C4-2B (cell line): ENCODE results near the gene AHSG.

ENCODE experiments used
- ZFX ChIP-seq: fragments of 450-650 bp; IDR thresholded peaks from 2 replicates; pipeline ENCODE4 v1.6.1; 2017
- TF ChIP-seq, protein P1 (sequence below): fragments of 450-650 bp; conservative IDR thresholded peaks from 2 replicates; pipeline ENCODE4 v1.5.1; 2017; ENCODE audit warnings: mild to moderate bottlenecking

GRCh38 chr3:186664506-186664905 lies 51.6 kb downstream of the AHSG start:
- TF ChIP-seq, protein P1, sequence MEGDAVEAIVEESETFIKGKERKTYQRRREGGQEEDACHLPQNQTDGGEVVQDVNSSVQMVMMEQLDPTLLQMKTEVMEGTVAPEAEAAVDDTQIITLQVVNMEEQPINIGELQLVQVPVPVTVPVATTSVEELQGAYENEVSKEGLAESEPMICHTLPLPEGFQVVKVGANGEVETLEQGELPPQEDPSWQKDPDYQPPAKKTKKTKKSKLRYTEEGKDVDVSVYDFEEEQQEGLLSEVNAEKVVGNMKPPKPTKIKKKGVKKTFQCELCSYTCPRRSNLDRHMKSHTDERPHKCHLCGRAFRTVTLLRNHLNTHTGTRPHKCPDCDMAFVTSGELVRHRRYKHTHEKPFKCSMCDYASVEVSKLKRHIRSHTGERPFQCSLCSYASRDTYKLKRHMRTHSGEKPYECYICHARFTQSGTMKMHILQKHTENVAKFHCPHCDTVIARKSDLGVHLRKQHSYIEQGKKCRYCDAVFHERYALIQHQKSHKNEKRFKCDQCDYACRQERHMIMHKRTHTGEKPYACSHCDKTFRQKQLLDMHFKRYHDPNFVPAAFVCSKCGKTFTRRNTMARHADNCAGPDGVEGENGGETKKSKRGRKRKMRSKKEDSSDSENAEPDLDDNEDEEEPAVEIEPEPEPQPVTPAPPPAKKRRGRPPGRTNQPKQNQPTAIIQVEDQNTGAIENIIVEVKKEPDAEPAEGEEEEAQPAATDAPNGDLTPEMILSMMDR = no peak
- TF ChIP-seq ZFX = no peak
